K562 (cell line): ENCODE data around the gene CARD14. TPM values are rescaled to one million over a fixed set of nuclear protein-coding genes. Genes with fewer than 3 reads are reported as not detected.

Source experiments
- ATAC-seq: fragments of 200-7000 bp; cut with Tn5 transposase; 3 replicates; pipeline ENCODE4 v1.9.1; 2020; ENCODE audit warnings: moderate library complexity
- BruUV-seq: library from RNA; stranded (reverse); fragments of 400-500 nt; replicated peaks from 2 replicates; lab custom pipeline; 2021; lab: Mats Ljungman, UMichigan
- CTCF ChIA-PET: fragments of 300-600 bp; formaldehyde crosslinking; extraction: SDS; loops from one replicate; lab custom pipeline; 2021; ENCODE audit warnings: low intra/inter-chr PET ratio; lab: Yijun Ruan, JAX
- POLR2A ChIA-PET: fragments of 300-600, 350-650 bp; sonication (Branson Sonifier 250); formaldehyde crosslinking; extraction: SDS; loops from one replicate; lab custom pipeline; 2021; ENCODE audit warnings: antibody characterized with exemption, inconsistent platforms; lab: Yijun Ruan, JAX
- DNase-seq, 4 experiments: peaks; one replicate each; pipeline versions ENCODE4 v3.0.0 to v3.0.0-alpha.2; 2011 to 2018; ENCODE audit warnings: low spot score in 3 of 4, mixed read lengths in 3 of 4; ENCODE audit errors: extremely low read depth in 1 of 4
- FAIRE-seq: peaks from 2 replicates; lab custom pipeline; 2011; peaks lifted over from hg19 to GRCh38; lab: Jason Lieb, UNC
- H2AFZ ChIP-seq: 2 replicates; pipeline ENCODE4 v1.6.0; 2011; ENCODE audit warnings: low read depth, low read length, control low read depth, inconsistent platforms
- H3K27ac ChIP-seq: fragments of 200-600 bp; 3 replicates; pipeline ENCODE4 v1.8.0; 2011; ENCODE audit warnings: low read depth, mild to moderate bottlenecking, control low read depth, inconsistent platforms, low read length, moderate library complexity, mixed read lengths; ENCODE audit errors: extremely low read depth
- H3K27me3 ChIP-seq, 2 experiments: fragments of 300-600 bp in 1 of 2; 2 replicates in 1 of 2; 3 replicates in 1 of 2; pipeline versions ENCODE4 v1.6.0 to v1.8.0; 2011; ENCODE audit warnings: inconsistent platforms in 2 of 2, low read length in 2 of 2, mild to moderate bottlenecking in 1 of 2, mixed read lengths in 1 of 2, moderate library complexity in 1 of 2; ENCODE audit not compliant: control insufficient read depth in 2 of 2, insufficient read depth in 2 of 2
- H3K36me3 ChIP-seq: fragments of 300-600 bp; 3 replicates; pipeline ENCODE4 v1.8.0; 2011; ENCODE audit warnings: mild to moderate bottlenecking, low read length, inconsistent platforms; ENCODE audit not compliant: control insufficient read depth, insufficient read depth
- H3K4me1 ChIP-seq, 2 experiments: fragments of 200-600 bp in 1 of 2; replicated peaks in 1 of 2; 2 replicates in 1 of 2; 3 replicates in 1 of 2; pipeline versions ENCODE4 v1.5.1 to v1.8.0; 2011; ENCODE audit warnings: inconsistent platforms in 2 of 2, low read length in 2 of 2, mild to moderate bottlenecking in 1 of 2, mixed read lengths in 1 of 2, moderate library complexity in 1 of 2; ENCODE audit not compliant: control insufficient read depth in 2 of 2, insufficient read depth in 2 of 2
- H3K4me2 ChIP-seq: 2 replicates; pipeline ENCODE4 v1.6.1; 2011; ENCODE audit warnings: low read length, control low read depth, inconsistent platforms, mixed read lengths; ENCODE audit not compliant: insufficient read depth
- H3K4me3 ChIP-seq: fragments of 200-600 bp; sonication (generic), shearing (Covaris generic); 2 replicates; pipeline ENCODE4 v1.5.1; 2016; ENCODE audit warnings: control low read depth, inconsistent platforms
- H3K79me2 ChIP-seq: fragments of 200-600 bp; 3 replicates; pipeline ENCODE4 v1.8.0; 2011; ENCODE audit warnings: low read length, inconsistent platforms; ENCODE audit not compliant: control insufficient read depth, insufficient read depth
- H3K9ac ChIP-seq, 2 experiments: 2 replicates each; pipeline versions ENCODE4 v1.6.0 to v1.6.1; 2011; ENCODE audit warnings: low read depth in 2 of 2, low read length in 2 of 2, control low read depth in 1 of 2, inconsistent platforms in 1 of 2, mild to moderate bottlenecking in 1 of 2, mixed read lengths in 1 of 2; ENCODE audit not compliant: insufficient read depth in 1 of 2
- H3K9me1 ChIP-seq: one replicate; pipeline ENCODE4 v1.6.0; 2011; ENCODE audit warnings: inconsistent platforms, mild to moderate bottlenecking, low read length, moderate library complexity; ENCODE audit not compliant: control insufficient read depth, insufficient read depth
- H3K9me3 ChIP-seq: replicated peaks from 2 replicates; pipeline ENCODE4 v1.5.1; 2011; ENCODE audit warnings: low read depth, low read length, inconsistent platforms; ENCODE audit not compliant: control insufficient read depth, insufficient read depth
- H4K20me1 ChIP-seq: replicated peaks from 2 replicates; pipeline ENCODE4 v1.6.1; 2011; ENCODE audit warnings: low read length, inconsistent platforms, mixed read lengths; ENCODE audit not compliant: control insufficient read depth, insufficient read depth
- CREM ChIP-seq: IDR thresholded peaks from 2 replicates; pipeline ENCODE4 v1.6.1; 2014; ENCODE audit warnings: antibody characterized with exemption, low read depth
- CSDE1 ChIP-seq, 2 experiments: fragments of 450-650 bp; IDR thresholded peaks; 2 replicates each; pipeline ENCODE4 v1.6.1; 2016; ENCODE audit warnings: mild to moderate bottlenecking in 1 of 2
- EWSR1 ChIP-seq: fragments of 450-650 bp; IDR thresholded peaks from 2 replicates; pipeline ENCODE4 v1.6.1; 2018; ENCODE audit warnings: borderline replicate concordance, mild to moderate bottlenecking, low read depth, moderate library complexity; ENCODE audit not compliant: partially characterized antibody
- GATAD2B ChIP-seq: fragments of 450-650 bp; IDR thresholded peaks from 2 replicates; pipeline ENCODE4 v1.6.1; 2017; ENCODE audit warnings: mild to moderate bottlenecking, borderline replicate concordance
- JUND ChIP-seq, 2 experiments: IDR thresholded peaks; 2 replicates in 1 of 2; 3 replicates in 1 of 2; pipeline ENCODE4 v1.6.1; 2011; ENCODE audit warnings: borderline replicate concordance in 2 of 2, low read depth in 2 of 2, low read length in 2 of 2, improper control_type of control experiment in 1 of 2, missing biosample characterization in 1 of 2, missing genetic modification characterization in 1 of 2, missing genetic modification reagents in 1 of 2
- MYNN ChIP-seq, 2 experiments: sonication (generic); formaldehyde crosslinking in 1 of 2; IDR thresholded peaks; 2 replicates each; pipeline versions ENCODE4 v1.5.0 to v1.6.1; 2016 to 2020; ENCODE audit warnings: antibody characterized with exemption in 1 of 2, missing genetic modification reagents in 1 of 2
- SNIP1 ChIP-seq: fragments of 450-650 bp; IDR thresholded peaks from 2 replicates; pipeline ENCODE4 v1.7.1; 2017; ENCODE audit warnings: low read depth, mild to moderate bottlenecking
- ZNF318 ChIP-seq, 2 experiments: fragments of 450-650 bp; IDR thresholded peaks; 2 replicates each; pipeline ENCODE4 v1.6.1; 2016; ENCODE audit warnings: mild to moderate bottlenecking in 2 of 2, borderline replicate concordance in 1 of 2, low read depth in 1 of 2, moderate library complexity in 1 of 2
- WGBS: fragments of 100-300 bp; shearing (Covaris generic); methylation state at CpG from one replicate; pipeline ENCODE4 v1.1.6; 2016; ENCODE audit warnings: low coverage, mixed read lengths; ENCODE audit not compliant: insufficient coverage; ENCODE audit errors: missing lambda C conversion rate; 5-methylcytosine and 5-hydroxymethylcytosine counted together
- in situ Hi-C: fragments of 300-500 bp; cut with MboI; formaldehyde crosslinking; loops from 4 replicates; pipeline ENCODE4 v1.15.0; 2018; ENCODE audit warnings: inconsistent platforms, mixed read lengths
- intact Hi-C: fragments of 100-400 bp; cut with micrococcal nuclease; formaldehyde crosslinking; loops from 2 replicates; pipeline ENCODE4 v1.14.2; 2022
- polyA plus RNA-seq, 8 experiments: library from polyadenylated mRNA; depleted of rRNA in 4 of 8; stranded (reverse) in 5 of 8; unstranded in 3 of 8; fragments of >200 nt; fragmentation: Nextera tagmentation in 2 of 8; fragmentation: Illumina TruSeq in 1 of 8; extraction: Ambion mirVana in 2 of 8; extraction: Trizol in 1 of 8; gene quantifications; 2 replicates each; pipeline versions ENCODE4 v1.2.1 to v1.2.3, GENCODE V29; 2011 to 2014; ENCODE audit warnings: inconsistent platforms in 1 of 8, missing spikeins in 1 of 8
- total RNA-seq, 7 experiments: library from RNA; depleted of rRNA in 6 of 7; stranded (reverse); fragments of >200 nt in 6 of 7; fragmentation: Illumina TruSeq in 2 of 7; extraction: Trizol in 2 of 7; gene quantifications; 2 replicates each; pipeline versions ENCODE4 v1.2.1 to v1.2.3, GENCODE V29; 2011 to 2021; ENCODE audit warnings: low replicate concordance in 1 of 7
- TF ChIP-seq, protein P1 (sequence below): fragments of 250-450 bp; sonication (Bioruptor Pico); IDR thresholded peaks from 2 replicates; pipeline ENCODE4 v1.5.0; 2021; ENCODE audit warnings: mild to moderate bottlenecking, borderline replicate concordance

CARD14 gene
- total and polyA plus RNA-seq, 9 of the 15 experiments (the other 6 are each of a cell fraction or from before 2014, with no cell fraction given) = not detected

GRCh38 chr17:80210348-80211108 lies 40.7 kb downstream of the CARD14 start:
- H3K4me2 ChIP-seq = no peak overlapping the region
- in situ Hi-C loops = no loop called here
- H4K20me1 ChIP-seq = no peaks in the 10 kb centered on the region
- 95% methylated on average over 21 of the region's 47 CpGs for whole genome bisulfite sequencing
- no peak overlapping the region for H3K27ac ChIP-seq
- POLR2A ChIA-PET = interaction anchor here (0.5 to 1.4 kb wide), 3 partner anchors 10 to 42 kb away, joined by 3 to 4 read pairs (median 3); no protein-coding TSS in a partner anchor
- H3K27me3 ChIP-seq = no peaks in the 10 kb centered on the region
- no peaks in the 10 kb centered on the region for H3K9me3 ChIP-seq
- FAIRE-seq (no peak), DNase-seq (no peak), ATAC-seq (no peak)
- H3K4me3 ChIP-seq = no peak overlapping the region
- no peaks in the 10 kb centered on the region for H3K79me2 ChIP-seq
- no peak overlapping the region for H2AFZ ChIP-seq
- peaks cover 0 to 19% of the 10 kb centered on the region in 2 experiments; a peak in 2 of 5 replicates for H3K4me1 ChIP-seq
- no peak overlapping the region for H3K9ac ChIP-seq
- CTCF ChIA-PET = no interaction called here
- peaks cover 32% of the 10 kb centered on the region; the same call in 1 of the 3 replicates for H3K36me3 ChIP-seq
- H3K9me1 ChIP-seq = no peaks in the 10 kb centered on the region
- intact Hi-C loops = no loop called here
- no TSS peak for BruUV-seq
- TF ChIP-seq CREM = no peak
- TF ChIP-seq GATAD2B = no peak
- TF ChIP-seq SNIP1 = no peak
- no peak for TF ChIP-seq ZNF318 (IDR thresholded peaks at IDR 0.05; ENCODE audit: borderline replicate concordance in 1 of 2, low read depth in 1 of 2)
- TF ChIP-seq, protein P1, sequence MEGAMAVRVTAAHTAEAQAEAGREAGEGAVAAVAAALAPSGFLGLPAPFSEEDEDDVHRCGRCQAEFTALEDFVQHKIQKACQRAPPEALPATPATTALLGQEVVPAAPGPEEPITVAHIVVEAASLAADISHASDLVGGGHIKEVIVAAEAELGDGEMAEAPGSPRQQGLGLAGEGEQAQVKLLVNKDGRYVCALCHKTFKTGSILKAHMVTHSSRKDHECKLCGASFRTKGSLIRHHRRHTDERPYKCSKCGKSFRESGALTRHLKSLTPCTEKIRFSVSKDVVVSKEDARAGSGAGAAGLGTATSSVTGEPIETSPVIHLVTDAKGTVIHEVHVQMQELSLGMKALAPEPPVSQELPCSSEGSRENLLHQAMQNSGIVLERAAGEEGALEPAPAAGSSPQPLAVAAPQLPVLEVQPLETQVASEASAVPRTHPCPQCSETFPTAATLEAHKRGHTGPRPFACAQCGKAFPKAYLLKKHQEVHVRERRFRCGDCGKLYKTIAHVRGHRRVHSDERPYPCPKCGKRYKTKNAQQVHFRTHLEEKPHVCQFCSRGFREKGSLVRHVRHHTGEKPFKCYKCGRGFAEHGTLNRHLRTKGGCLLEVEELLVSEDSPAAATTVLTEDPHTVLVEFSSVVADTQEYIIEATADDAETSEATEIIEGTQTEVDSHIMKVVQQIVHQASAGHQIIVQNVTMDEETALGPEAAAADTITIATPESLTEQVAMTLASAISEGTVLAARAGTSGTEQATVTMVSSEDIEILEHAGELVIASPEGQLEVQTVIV = no peak
- TF ChIP-seq EWSR1 = no peak
- no peak for TF ChIP-seq CSDE1 (IDR thresholded peaks at IDR 0.05)
- no peak for TF ChIP-seq JUND (IDR thresholded peaks at IDR 0.05; ENCODE audit: borderline replicate concordance, low read depth, low read length)
- TF ChIP-seq JUND (tag; IDR thresholded peaks at IDR 0.05; ENCODE audit: borderline replicate concordance, low read depth, low read length) = no peak
- TF ChIP-seq MYNN (IDR thresholded peaks at IDR 0.05) = no peak
- TF ChIP-seq MYNN (CRISPR knock-in tag; IDR thresholded peaks at IDR 0.05) = no peak
